ENCODE measurements around the gene CA11.

The CA11 gene

DNA sequence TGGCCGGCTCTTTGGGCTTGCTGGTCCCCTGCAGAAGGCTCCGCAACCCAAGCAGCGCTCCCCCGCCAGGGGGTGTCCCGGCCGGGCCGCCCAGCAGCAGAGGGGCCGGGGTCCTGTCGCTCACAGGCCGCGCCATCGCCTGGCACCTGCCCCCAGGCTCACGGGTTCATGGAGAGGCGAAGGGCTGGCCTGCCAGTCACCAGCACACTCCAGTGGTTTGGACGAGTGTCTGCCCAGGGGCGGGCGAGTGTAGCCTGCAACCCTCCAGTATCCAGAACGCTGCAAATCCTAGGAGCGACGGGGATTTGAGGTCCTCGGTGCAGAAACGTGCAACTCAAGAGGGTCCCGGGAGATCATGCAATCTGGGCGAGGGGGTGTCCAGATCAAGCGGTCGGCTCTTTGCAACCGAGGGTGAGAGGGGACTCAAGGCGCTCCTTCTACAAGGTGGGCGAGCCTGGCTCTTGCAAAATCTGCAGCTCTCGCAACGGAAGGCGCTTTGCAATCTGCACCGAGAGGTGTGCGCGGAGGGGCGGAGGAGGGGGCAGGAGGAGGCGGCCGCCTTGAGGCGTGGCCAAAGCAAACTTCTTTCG is 9.0 kb downstream of the CA11 start, which contains the start of gene DBP:
DBP (minus strand) TSS at position 521 of the 590 bp plus-strand sequence; CDS start at position 136, 385 bp downstream.
- Histone ChIP-seq H3K4me2 (ENCODE audit: low read depth, low read length) (peak within 1 kb of the TSS; percentile 95), H4K20me1 (ENCODE audit: insufficient read depth, low read length) (no peaks in the 10 kb centered on the region), H3K27me3 (replicated peaks; ENCODE audit: insufficient read depth, low read length) (peaks cover 8% of the 10 kb centered on the region), H3K27ac (ENCODE audit: low read length) (peak within 1 kb of the TSS; percentile 91), H2AFZ (ENCODE audit: low read length) (peak within 1 kb of the TSS; percentile 84), H3K4me1 (ENCODE audit: low read length) (peaks cover 32% of the 10 kb centered on the region), H3K79me2 (ENCODE audit: low read length) (no peaks in the 10 kb centered on the region), H3F3A (ENCODE audit: insufficient read depth, low read length) (peaks cover 30% of the 10 kb centered on the region), H3K9me2 (replicated peaks; ENCODE audit: insufficient read depth, low read length) (no peaks in the 10 kb centered on the region), H3K9me3 (replicated peaks; ENCODE audit: insufficient read depth, low read length) (no peaks in the 10 kb centered on the region), H3K4me3 (ENCODE audit: low read length) (peak within 1 kb of the TSS; percentile 72), H3K9ac (ENCODE audit: low read length) (peak within 1 kb of the TSS; percentile 75), H3K36me3 (replicated peaks; ENCODE audit: insufficient read depth, low read length) (no peaks in the 10 kb centered on the region)
- no peak for DNase-seq
- TF ChIP-seq EZH2phosphoT487 (IDR thresholded peaks at IDR 0.05; ENCODE audit: low read length): no peak
- TF ChIP-seq, protein P1, sequence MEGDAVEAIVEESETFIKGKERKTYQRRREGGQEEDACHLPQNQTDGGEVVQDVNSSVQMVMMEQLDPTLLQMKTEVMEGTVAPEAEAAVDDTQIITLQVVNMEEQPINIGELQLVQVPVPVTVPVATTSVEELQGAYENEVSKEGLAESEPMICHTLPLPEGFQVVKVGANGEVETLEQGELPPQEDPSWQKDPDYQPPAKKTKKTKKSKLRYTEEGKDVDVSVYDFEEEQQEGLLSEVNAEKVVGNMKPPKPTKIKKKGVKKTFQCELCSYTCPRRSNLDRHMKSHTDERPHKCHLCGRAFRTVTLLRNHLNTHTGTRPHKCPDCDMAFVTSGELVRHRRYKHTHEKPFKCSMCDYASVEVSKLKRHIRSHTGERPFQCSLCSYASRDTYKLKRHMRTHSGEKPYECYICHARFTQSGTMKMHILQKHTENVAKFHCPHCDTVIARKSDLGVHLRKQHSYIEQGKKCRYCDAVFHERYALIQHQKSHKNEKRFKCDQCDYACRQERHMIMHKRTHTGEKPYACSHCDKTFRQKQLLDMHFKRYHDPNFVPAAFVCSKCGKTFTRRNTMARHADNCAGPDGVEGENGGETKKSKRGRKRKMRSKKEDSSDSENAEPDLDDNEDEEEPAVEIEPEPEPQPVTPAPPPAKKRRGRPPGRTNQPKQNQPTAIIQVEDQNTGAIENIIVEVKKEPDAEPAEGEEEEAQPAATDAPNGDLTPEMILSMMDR (IDR thresholded peaks at IDR 0.05; ENCODE audit: low read length): peak; percentile 14
- TF ChIP-seq EZH2 (optimal IDR thresholded peaks at IDR 0.05; ENCODE audit: low read depth, low read length): no peak

- Histone ChIP-seq H3K4me1 (ENCODE audit: low read length) (peaks cover 32% of the 10 kb centered on the region), H3K27ac (ENCODE audit: low read length) (peak overlapping the region; percentile 91; the same call in 1 of the 2 replicates), H2AFZ (ENCODE audit: low read length) (peak overlapping the region; percentile 66), H3K9ac (ENCODE audit: low read length) (peak overlapping the region; percentile 72), H3K4me2 (ENCODE audit: low read depth, low read length) (peak overlapping the region; percentile 95), H3K9me3 (replicated peaks; ENCODE audit: insufficient read depth, low read length) (no peaks in the 10 kb centered on the region), H3K27me3 (replicated peaks; ENCODE audit: insufficient read depth, low read length) (peaks cover 2% of the 10 kb centered on the region; the same call in 1 of the 2 replicates), H3F3A (ENCODE audit: insufficient read depth, low read length) (peaks cover 35% of the 10 kb centered on the region), H3K36me3 (replicated peaks; ENCODE audit: insufficient read depth, low read length) (no peaks in the 10 kb centered on the region), H4K20me1 (ENCODE audit: insufficient read depth, low read length) (no peaks in the 10 kb centered on the region), H3K4me3 (ENCODE audit: low read length) (peak overlapping the region; percentile 72), H3K9me2 (replicated peaks; ENCODE audit: insufficient read depth, low read length) (no peaks in the 10 kb centered on the region), H3K79me2 (ENCODE audit: low read length) (no peaks in the 10 kb centered on the region)
- TF ChIP-seq EZH2 (optimal IDR thresholded peaks at IDR 0.05; ENCODE audit: low read depth, low read length): no peak
- no peak for TF ChIP-seq EZH2phosphoT487 (IDR thresholded peaks at IDR 0.05; ENCODE audit: low read length)
- no peak for DNase-seq
These were observed 9.8 kb downstream of the CA11 start for GRCh38 chr19:48635966-48636858.

- peak overlapping the region; percentile 95 for H3K4me2 ChIP-seq (ENCODE audit: low read depth, low read length)
- H3K4me1 ChIP-seq (ENCODE audit: low read length): peaks cover 32% of the 10 kb centered on the region
- peak overlapping the region; percentile 72 for H3K4me3 ChIP-seq (ENCODE audit: low read length)
- no peaks in the 10 kb centered on the region for H3K27me3 ChIP-seq (replicated peaks; ENCODE audit: insufficient read depth, low read length)
- peak overlapping the region; percentile 72 for H3K9ac ChIP-seq (ENCODE audit: low read length)
- peak overlapping the region; percentile 66 for H2AFZ ChIP-seq (ENCODE audit: low read length)
- no peak for TF ChIP-seq EZH2phosphoT487 (IDR thresholded peaks at IDR 0.05; ENCODE audit: low read length)
- no peak for TF ChIP-seq EZH2 (optimal IDR thresholded peaks at IDR 0.05; ENCODE audit: low read depth, low read length)
- TF ChIP-seq, protein P1 (IDR thresholded peaks at IDR 0.05; ENCODE audit: low read length): no peak
- no peaks in the 10 kb centered on the region for H3K9me3 ChIP-seq (replicated peaks; ENCODE audit: insufficient read depth, low read length)
- H3K36me3 ChIP-seq (replicated peaks; ENCODE audit: insufficient read depth, low read length): no peaks in the 10 kb centered on the region
- H3K27ac ChIP-seq (ENCODE audit: low read length): peak overlapping the region; percentile 72
- H3F3A ChIP-seq (ENCODE audit: insufficient read depth, low read length): peaks cover 35% of the 10 kb centered on the region
- H4K20me1 ChIP-seq (ENCODE audit: insufficient read depth, low read length): no peaks in the 10 kb centered on the region
- no peaks in the 10 kb centered on the region for H3K79me2 ChIP-seq (ENCODE audit: low read length)
- no peaks in the 10 kb centered on the region for H3K9me2 ChIP-seq (replicated peaks; ENCODE audit: insufficient read depth, low read length)
- peak; percentile 73 for DNase-seq
These were observed 10.6 kb downstream of the CA11 start for GRCh38 chr19:48635263-48635965.
